ENCODE data around the gene ATP8A1.
"Not testable (repeated sequence)": the region's sequence is repeated elsewhere in the genome, so short reads cannot be mapped to it uniquely, and the experiment has no call there.

The ATP8A1 gene

DNA sequence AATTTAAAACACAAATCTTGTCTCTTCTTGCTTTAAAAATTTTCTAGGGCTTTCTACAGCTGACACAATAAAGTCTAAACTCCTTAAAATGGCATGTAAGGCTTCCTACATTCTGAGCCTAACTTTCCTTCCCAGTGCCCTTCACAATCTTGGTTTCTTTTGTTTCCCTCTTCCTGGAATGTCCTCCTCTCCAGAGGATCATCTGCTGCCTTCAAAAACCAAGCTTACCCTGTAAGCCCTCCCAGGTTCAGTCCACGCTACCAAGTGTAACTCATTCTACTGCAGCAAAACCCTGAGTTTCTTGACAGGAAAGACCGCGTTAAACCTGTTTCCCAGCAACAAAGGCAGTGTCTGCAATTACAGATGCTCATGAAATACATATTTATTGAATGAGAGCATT is 168.4 kb downstream of the ATP8A1 start:
- TF ChIP-seq, protein P1, sequence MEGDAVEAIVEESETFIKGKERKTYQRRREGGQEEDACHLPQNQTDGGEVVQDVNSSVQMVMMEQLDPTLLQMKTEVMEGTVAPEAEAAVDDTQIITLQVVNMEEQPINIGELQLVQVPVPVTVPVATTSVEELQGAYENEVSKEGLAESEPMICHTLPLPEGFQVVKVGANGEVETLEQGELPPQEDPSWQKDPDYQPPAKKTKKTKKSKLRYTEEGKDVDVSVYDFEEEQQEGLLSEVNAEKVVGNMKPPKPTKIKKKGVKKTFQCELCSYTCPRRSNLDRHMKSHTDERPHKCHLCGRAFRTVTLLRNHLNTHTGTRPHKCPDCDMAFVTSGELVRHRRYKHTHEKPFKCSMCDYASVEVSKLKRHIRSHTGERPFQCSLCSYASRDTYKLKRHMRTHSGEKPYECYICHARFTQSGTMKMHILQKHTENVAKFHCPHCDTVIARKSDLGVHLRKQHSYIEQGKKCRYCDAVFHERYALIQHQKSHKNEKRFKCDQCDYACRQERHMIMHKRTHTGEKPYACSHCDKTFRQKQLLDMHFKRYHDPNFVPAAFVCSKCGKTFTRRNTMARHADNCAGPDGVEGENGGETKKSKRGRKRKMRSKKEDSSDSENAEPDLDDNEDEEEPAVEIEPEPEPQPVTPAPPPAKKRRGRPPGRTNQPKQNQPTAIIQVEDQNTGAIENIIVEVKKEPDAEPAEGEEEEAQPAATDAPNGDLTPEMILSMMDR (IDR thresholded peaks at IDR 0.05; ENCODE audit: insufficient read depth, low read depth, low read length, missing control alignments), result no peak
- no peak overlapping the region for H3K4me3 ChIP-seq (ENCODE audit: low read length)
- no peak for DNase-seq (ENCODE audit: low read depth)

GRCh38 chr4:42488114-42488513 is 168.8 kb downstream of the ATP8A1 start:
- DNase-seq (ENCODE audit: low read depth), result no peak
- TF ChIP-seq, protein P1 (IDR thresholded peaks at IDR 0.05; ENCODE audit: insufficient read depth, low read depth, low read length, missing control alignments), result no peak
- no peak overlapping the region for H3K4me3 ChIP-seq (ENCODE audit: low read length)

GRCh38 chr4:42487230-42487629 is 169.7 kb downstream of the ATP8A1 start:
- DNase-seq (ENCODE audit: low read depth), result peak; percentile 66
- TF ChIP-seq, protein P1 (IDR thresholded peaks at IDR 0.05; ENCODE audit: insufficient read depth, low read depth, low read length, missing control alignments), result no peak
- H3K4me3 ChIP-seq (ENCODE audit: low read length), result no peak overlapping the region

- DNase-seq (ENCODE audit: low read depth), result peak; percentile 59
- H3K4me3 ChIP-seq (ENCODE audit: low read length), result not testable (repeated sequence)
Observed at GRCh38 chr4:42486156-42486555, 170.7 kb downstream of the ATP8A1 start.

- no peak overlapping the region for H3K4me3 ChIP-seq (ENCODE audit: low read length)
- TF ChIP-seq, protein P1 (IDR thresholded peaks at IDR 0.05; ENCODE audit: insufficient read depth, low read depth, low read length, missing control alignments), result no peak
- DNase-seq (ENCODE audit: low read depth), result no peak
Observed at GRCh38 chr4:42484630-42485029, 172.3 kb downstream of the ATP8A1 start.

GRCh38 chr4:42483426-42484379 is 173.2 kb downstream of the ATP8A1 start:
- TF ChIP-seq, protein P1 (IDR thresholded peaks at IDR 0.05; ENCODE audit: insufficient read depth, low read depth, low read length, missing control alignments), result no peak
- H3K4me3 ChIP-seq (ENCODE audit: low read length), result no peak overlapping the region
- peak; percentile 22 for DNase-seq (ENCODE audit: low read depth)

DNA sequence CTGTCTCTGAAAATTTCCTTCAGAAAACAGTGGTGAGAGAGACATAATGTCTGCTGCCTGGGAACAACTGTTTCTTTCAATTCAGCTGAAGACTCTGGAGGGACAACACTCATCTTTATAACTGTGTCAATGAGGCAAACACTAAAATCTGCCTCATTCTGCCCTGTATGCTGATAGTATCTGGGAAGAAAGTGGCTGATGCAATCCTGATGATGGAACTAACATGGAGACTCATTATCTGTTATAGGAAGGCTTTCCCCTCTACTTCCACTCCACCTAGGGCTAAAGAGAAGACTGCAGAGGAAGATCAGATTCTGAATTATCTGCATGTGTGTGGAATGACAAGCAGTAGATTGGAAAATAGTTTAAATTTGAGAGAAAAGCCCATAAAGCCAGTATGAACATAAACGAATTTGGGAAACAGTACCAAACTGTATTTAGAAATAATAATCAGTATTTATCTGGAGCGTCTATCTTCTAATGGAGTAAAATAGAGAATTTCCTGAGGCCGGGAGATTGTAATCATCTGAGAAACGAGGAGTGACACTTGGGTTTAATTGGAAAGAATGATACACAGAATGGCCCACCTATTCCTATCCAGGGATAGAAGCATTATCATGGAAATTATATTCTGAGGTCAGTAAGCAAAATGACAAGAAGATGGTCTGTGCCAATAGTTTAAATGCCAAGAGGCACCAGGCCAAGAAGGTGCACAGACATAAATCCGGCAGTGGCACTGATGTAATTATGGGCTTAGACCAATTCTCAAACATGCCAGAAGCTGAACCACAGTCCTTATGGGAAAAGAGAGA is 174.2 kb downstream of the ATP8A1 start:
- no peak for DNase-seq (ENCODE audit: low read depth)
- H3K4me3 ChIP-seq (ENCODE audit: low read length), result no peak overlapping the region
- TF ChIP-seq, protein P1 (IDR thresholded peaks at IDR 0.05; ENCODE audit: insufficient read depth, low read depth, low read length, missing control alignments), result no peak

All from epithelial cell of esophagus (primary cell).